HUES48 (cell line): ENCODE results near the gene SLCO3A1.
"Not testable (repeated sequence)": the region's sequence is repeated elsewhere in the genome, so short reads cannot be mapped to it uniquely, and the experiment has no call there.

Experiments
- H3K27ac ChIP-seq: one replicate; pipeline ENCODE4 v1.7.0; 2013; ENCODE audit warnings: low read depth, low read length, inconsistent platforms
- H3K27me3 ChIP-seq: 2 replicates; pipeline ENCODE4 v1.6.1; 2013; ENCODE audit warnings: mild to moderate bottlenecking, low read length; ENCODE audit not compliant: control insufficient read depth, insufficient read depth
- H3K36me3 ChIP-seq: 2 replicates; pipeline ENCODE4 v1.6.1; 2013; ENCODE audit warnings: low read length; ENCODE audit not compliant: control insufficient read depth, insufficient read depth
- H3K4me1 ChIP-seq: 2 replicates; pipeline ENCODE4 v1.6.1; 2013; ENCODE audit warnings: mild to moderate bottlenecking, low read length; ENCODE audit not compliant: control insufficient read depth, insufficient read depth
- H3K4me3 ChIP-seq: 2 replicates; pipeline ENCODE4 v1.5.1; 2013; ENCODE audit warnings: mild to moderate bottlenecking, low read depth, low read length
- H3K9ac ChIP-seq: 2 replicates; pipeline ENCODE4 v1.6.1; 2013; ENCODE audit warnings: mild to moderate bottlenecking, low read depth, low read length, moderate library complexity
- H3K9me3 ChIP-seq: 2 replicates; pipeline ENCODE4 v1.6.1; 2013; ENCODE audit warnings: low read length; ENCODE audit not compliant: control insufficient read depth, insufficient read depth

The SLCO3A1 gene

DNA sequence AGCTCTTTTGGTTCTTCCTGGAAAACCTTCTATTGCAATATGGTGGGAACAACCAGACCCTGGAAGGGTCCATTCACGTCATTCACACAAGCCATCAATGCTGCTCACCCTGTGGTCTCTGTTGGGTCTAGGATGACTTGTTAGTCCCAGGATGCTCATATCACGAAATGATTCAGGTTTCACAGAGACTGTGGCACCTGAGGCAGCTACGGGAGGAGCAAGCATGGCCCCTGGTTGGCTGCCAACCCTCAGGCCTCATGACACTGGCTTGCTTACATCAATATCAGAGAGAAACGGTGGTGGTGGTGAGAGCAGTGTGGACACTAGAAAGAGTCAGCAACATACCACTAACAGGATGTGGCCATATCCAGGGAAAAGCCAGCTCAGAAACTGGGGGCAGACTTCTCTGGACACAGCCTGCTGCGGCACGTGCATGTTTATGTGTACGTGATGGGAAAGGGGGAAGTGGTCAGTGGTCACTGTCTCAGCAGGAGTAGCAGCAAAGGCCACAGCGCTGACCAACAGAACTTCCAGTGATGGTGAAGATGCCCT, 331.2 kb downstream of the SLCO3A1 start:
- Histone ChIP-seq H3K27me3 (no peaks in the 10 kb centered on the region), H3K4me1 (no peaks in the 10 kb centered on the region), H3K4me3 (no peak overlapping the region), H3K36me3 (no peaks in the 10 kb centered on the region), H3K9ac (no peak overlapping the region), H3K27ac (no peak overlapping the region), H3K9me3 (no peaks in the 10 kb centered on the region)

DNA sequence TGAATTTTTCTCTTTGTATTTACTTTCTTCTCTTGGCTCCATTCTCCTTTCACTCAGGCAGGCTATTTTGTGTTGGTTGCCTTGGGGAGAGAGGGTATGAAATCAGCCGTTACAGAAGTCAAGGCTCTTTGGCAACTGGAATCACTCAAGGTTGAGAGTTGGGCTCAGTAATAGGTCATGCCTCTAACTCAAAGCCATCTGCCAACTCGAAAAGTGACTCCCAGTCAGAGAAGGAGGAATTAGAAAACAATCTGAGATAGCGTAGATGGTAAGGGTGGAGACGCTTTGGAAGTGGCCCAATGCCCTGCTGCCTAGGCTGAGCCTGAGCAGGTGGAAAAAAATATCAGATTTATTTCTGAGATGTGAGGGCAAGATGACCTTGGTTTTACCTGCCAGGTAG, 334.5 kb downstream of the SLCO3A1 start:
- no peak overlapping the region for H3K9ac ChIP-seq
- no peak overlapping the region for H3K4me3 ChIP-seq
- no peaks in the 10 kb centered on the region for H3K4me1 ChIP-seq
- H3K9me3 ChIP-seq: no peaks in the 10 kb centered on the region
- no peaks in the 10 kb centered on the region for H3K27me3 ChIP-seq
- no peaks in the 10 kb centered on the region for H3K36me3 ChIP-seq
- H3K27ac ChIP-seq: no peak overlapping the region

DNA sequence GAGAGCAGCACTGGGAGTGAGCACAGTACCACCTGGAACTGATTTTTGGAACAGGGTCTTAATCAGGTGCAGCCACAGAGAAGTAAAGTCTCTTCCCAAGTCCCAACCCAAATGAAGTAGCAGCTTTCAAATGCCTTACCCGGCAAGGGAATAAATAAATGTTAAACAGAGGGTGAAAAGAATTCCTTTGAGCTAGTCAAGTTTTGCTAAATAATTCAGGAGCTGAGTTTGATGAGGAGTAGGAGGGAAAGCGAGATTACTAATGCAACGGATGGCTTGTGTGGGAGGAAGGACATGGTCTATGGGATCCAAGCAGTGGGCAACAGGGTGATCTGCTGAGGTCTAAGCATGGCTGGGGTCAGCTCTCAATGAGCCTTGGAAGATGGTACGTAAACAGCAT, 335.7 kb downstream of the SLCO3A1 start:
- H3K9ac ChIP-seq: no peak overlapping the region
- H3K27me3 ChIP-seq: no peaks in the 10 kb centered on the region
- no peak overlapping the region for H3K27ac ChIP-seq
- no peaks in the 10 kb centered on the region for H3K36me3 ChIP-seq
- no peaks in the 10 kb centered on the region for H3K9me3 ChIP-seq
- H3K4me1 ChIP-seq: no peaks in the 10 kb centered on the region
- H3K4me3 ChIP-seq: no peak overlapping the region

DNA sequence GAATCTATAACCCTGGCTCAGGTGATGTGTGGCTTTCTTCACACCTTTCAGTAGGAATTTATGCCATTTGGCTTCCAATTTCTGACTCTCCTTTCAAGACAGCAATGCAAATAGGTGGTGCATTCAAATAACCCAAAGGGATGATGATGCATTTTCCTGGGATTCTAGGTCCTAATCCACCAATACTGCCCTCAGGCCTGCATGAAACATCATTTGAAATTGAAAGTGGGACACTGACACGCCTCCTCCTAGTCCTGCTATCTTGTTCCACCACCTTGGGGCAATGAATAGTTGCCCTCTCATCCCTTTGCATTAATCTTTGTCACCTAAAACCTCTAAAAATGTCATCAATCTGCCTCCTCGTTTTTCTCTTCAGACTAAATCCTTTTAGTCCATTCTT, 341.7 kb downstream of the SLCO3A1 start:
- Histone ChIP-seq H3K9me3 (no peaks in the 10 kb centered on the region), H3K27me3 (no peaks in the 10 kb centered on the region), H3K36me3 (no peaks in the 10 kb centered on the region), H3K4me1 (peaks cover 7% of the 10 kb centered on the region), H3K4me3 (no peak overlapping the region), H3K9ac (no peak overlapping the region), H3K27ac (no peak overlapping the region)

DNA sequence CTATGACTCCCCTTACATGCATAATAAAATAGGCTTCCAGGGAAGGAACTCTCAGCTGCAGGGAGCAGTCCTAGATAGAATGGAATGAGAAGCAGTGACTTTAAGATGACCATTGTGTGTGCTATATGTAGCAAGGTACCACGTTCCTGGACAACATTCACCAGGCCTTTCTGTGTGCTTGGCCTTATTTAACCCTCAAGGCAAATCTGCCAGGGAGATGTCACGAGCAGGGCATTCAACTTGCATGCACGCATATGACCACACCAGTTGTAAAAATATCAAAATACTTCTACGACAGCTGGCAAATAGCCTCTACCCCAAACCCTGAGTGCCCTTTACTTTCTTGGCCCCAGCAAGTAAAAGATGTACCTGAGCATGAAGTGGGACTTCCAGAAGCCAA, 342.8 kb downstream of the SLCO3A1 start:
- Histone ChIP-seq H3K27me3 (no peaks in the 10 kb centered on the region), H3K9me3 (no peaks in the 10 kb centered on the region), H3K36me3 (no peaks in the 10 kb centered on the region), H3K4me1 (peaks cover 7% of the 10 kb centered on the region), H3K27ac (no peak overlapping the region), H3K4me3 (no peak overlapping the region), H3K9ac (no peak overlapping the region)

DNA sequence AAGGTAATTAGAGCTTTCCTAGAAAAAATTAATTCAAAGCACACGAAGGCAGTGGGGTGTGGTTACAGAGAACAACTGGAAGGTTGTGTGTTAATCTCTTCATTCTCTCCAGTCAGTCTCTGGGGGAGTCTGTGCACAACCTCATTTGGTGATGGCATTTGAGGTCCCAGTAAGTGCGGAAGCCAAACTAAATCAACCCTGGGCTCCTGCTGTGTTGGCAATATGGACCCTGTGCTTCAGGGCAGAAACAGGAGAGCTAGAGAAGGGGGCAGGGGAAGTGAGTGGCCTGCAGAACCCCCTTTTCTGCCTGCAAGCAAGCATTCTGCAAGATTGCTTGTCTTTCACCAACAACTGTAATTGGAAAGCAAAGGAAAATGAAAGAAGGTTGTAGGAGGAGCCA, 344.2 kb downstream of the SLCO3A1 start:
- Histone ChIP-seq H3K9ac (no peak overlapping the region; the same call in 1 of the 2 replicates), H3K9me3 (no peaks in the 10 kb centered on the region), H3K27me3 (no peaks in the 10 kb centered on the region), H3K36me3 (no peaks in the 10 kb centered on the region), H3K27ac (no peak overlapping the region), H3K4me1 (peaks cover 7% of the 10 kb centered on the region), H3K4me3 (no peak overlapping the region)

DNA sequence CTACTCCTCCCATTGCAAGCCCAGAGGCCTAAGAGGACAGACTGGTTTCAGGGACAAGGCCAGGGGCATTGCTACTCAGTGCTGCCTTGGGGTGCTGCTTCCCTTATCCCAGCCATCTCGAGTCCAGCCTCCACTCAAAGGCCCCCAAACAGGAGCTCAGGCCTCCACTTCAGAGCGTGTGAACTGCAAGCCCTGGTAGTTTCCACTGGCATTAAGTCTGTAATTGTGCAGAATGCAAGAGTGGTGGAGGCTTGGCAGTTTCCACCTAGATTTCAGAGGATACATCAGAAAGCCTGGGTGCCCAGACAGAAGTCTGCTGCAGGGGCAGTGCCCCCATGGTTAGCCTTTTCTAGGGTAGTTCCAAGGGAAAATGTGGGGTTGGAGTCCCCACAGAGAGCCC, 347.4 kb downstream of the SLCO3A1 start:
- no peaks in the 10 kb centered on the region for H3K9me3 ChIP-seq
- H3K4me1 ChIP-seq: peaks cover 11% of the 10 kb centered on the region
- no peak overlapping the region for H3K27ac ChIP-seq
- H3K4me3 ChIP-seq: no peak overlapping the region
- H3K36me3 ChIP-seq: no peaks in the 10 kb centered on the region
- H3K9ac ChIP-seq: no peak overlapping the region
- H3K27me3 ChIP-seq: no peaks in the 10 kb centered on the region

DNA sequence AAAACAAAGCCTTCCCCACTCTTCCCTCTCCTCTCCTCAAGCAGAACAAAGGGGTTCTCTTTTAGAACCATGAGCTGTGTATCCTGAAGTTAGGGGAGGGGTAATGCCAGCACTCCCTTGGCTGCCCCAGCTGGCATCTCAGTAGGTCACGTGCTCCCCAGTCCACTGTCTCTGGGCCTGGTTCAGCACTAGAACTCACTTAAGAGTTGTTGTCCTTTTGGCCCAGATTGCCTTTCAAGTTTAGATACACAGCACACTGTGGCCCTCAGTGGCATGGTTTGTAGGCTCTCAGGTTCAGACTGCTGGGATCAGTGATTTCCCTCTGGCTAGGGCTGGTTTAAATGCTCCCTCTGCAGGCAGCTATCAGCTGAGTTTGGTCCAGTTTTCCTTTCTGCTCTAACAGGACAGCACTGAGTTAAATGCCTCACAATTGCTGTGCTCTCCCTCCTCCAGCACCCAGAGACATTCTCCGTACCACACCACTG, 351.8 kb downstream of the SLCO3A1 start:
- H3K36me3 ChIP-seq: no peaks in the 10 kb centered on the region
- peaks cover 4% of the 10 kb centered on the region for H3K4me1 ChIP-seq
- no peak overlapping the region for H3K9ac ChIP-seq
- no peaks in the 10 kb centered on the region for H3K27me3 ChIP-seq
- H3K27ac ChIP-seq: no peak overlapping the region
- H3K4me3 ChIP-seq: no peak overlapping the region
- H3K9me3 ChIP-seq: no peaks in the 10 kb centered on the region; the same call in 1 of the 2 replicates

DNA sequence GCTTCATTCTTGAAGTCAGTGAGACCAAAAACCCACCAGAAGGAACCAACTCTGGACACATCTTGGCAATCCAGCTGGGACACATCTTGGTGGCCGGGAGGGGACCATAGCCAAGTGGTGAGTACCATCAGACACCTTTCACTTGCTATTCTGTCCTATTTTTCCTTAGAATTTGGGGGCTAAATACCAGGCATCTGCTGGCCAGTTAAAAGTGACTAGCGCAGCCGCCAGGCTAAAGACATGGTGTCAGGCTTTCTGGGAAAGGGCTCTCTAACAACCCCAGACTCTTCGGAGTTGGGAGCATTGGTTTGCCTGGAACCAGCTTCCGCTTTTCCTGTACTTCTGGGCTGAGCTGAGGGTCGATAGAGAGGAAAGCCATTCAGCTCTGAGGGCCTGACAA, 354.1 kb downstream of the SLCO3A1 start:
- not testable (repeated sequence) for H3K4me3 ChIP-seq, H3K27me3 ChIP-seq, H3K9ac ChIP-seq, H3K36me3 ChIP-seq, H3K27ac ChIP-seq, H3K9me3 ChIP-seq, H3K4me1 ChIP-seq
